Osteocyte (in vitro differentiated cells): ENCODE results near the gene TMEM208. TPM values are rescaled to one million over a fixed set of nuclear protein-coding genes. Genes with fewer than 3 reads are reported as not detected.

Experiments
- DNase-seq: peaks from one replicate; pipeline ENCODE4 v3.0.0; 2021; ENCODE audit warnings: mixed read lengths; ENCODE audit not compliant: unreplicated experiment; ENCODE audit errors: extremely low spot score
- H3K27ac Mint-ChIP-seq: one replicate; pipeline ENCODE4 v1.8.0; 2021; ENCODE audit warnings: mild to moderate bottlenecking, mixed read lengths; ENCODE audit not compliant: unreplicated experiment
- H3K27me3 Mint-ChIP-seq: one replicate; pipeline ENCODE4 v1.8.0; 2021; ENCODE audit warnings: mixed read lengths; ENCODE audit not compliant: unreplicated experiment
- H3K36me3 Mint-ChIP-seq: one replicate; pipeline ENCODE4 v1.8.0; 2021; ENCODE audit warnings: mixed read lengths; ENCODE audit not compliant: unreplicated experiment
- H3K4me1 Mint-ChIP-seq: one replicate; pipeline ENCODE4 v1.8.0; 2021; ENCODE audit warnings: mixed read lengths; ENCODE audit not compliant: unreplicated experiment
- H3K4me3 Mint-ChIP-seq: one replicate; pipeline ENCODE4 v1.8.0; 2021; ENCODE audit warnings: mild to moderate bottlenecking, moderate library complexity, mixed read lengths; ENCODE audit not compliant: unreplicated experiment
- H3K9me3 Mint-ChIP-seq: one replicate; pipeline ENCODE4 v1.8.0; 2021; ENCODE audit warnings: mixed read lengths; ENCODE audit not compliant: unreplicated experiment
- CTCF ChIP-seq: fragments of 200-600 bp; sonication (generic); IDR thresholded peaks from 2 replicates; pipeline ENCODE4 v1.5.0; 2021; ENCODE audit warnings: antibody characterized with exemption, mild to moderate bottlenecking, moderate library complexity
- total RNA-seq: library from RNA; stranded (reverse); gene quantifications from 2 replicates; pipeline ENCODE4 v1.2.1, GENCODE V29; 2021

The TMEM208 gene
- total RNA-seq, 1 donor from 2014 or later = 41.0 TPM

GRCh38 chr16:67245186-67245585 lies 18.3 kb downstream of the TMEM208 start:
- H3K4me1 Mint-ChIP-seq = peaks cover 69% of the 10 kb centered on the region
- H3K27ac Mint-ChIP-seq = peak overlapping the region; percentile 95
- no peaks in the 10 kb centered on the region for H3K36me3 Mint-ChIP-seq
- no peaks in the 10 kb centered on the region for H3K27me3 Mint-ChIP-seq
- no peaks in the 10 kb centered on the region for H3K9me3 Mint-ChIP-seq
- peak overlapping the region; percentile 85 for H3K4me3 Mint-ChIP-seq
- DNase-seq = no peak
- TF ChIP-seq CTCF = no peak

- DNase-seq = no peak
- peak overlapping the region; percentile 95 for H3K27ac Mint-ChIP-seq
- no peaks in the 10 kb centered on the region for H3K36me3 Mint-ChIP-seq
- peaks cover 65% of the 10 kb centered on the region for H3K4me1 Mint-ChIP-seq
- H3K9me3 Mint-ChIP-seq = no peaks in the 10 kb centered on the region
- peak overlapping the region; percentile 85 for H3K4me3 Mint-ChIP-seq
- no peaks in the 10 kb centered on the region for H3K27me3 Mint-ChIP-seq
- TF ChIP-seq CTCF = no peak
These were observed 18.7 kb downstream of the TMEM208 start for GRCh38 chr16:67245674-67246080.

- Mint-ChIP-seq H3K27ac (peak overlapping the region; percentile 95), H3K4me1 (peaks cover 60% of the 10 kb centered on the region), H3K27me3 (no peaks in the 10 kb centered on the region), H3K4me3 (peak overlapping the region; percentile 85), H3K9me3 (no peaks in the 10 kb centered on the region), H3K36me3 (no peaks in the 10 kb centered on the region)
- peak; percentile 56 for TF ChIP-seq CTCF
- peak; percentile 94 for DNase-seq
These were observed 19.3 kb downstream of the TMEM208 start for GRCh38 chr16:67246081-67246755.

- DNase-seq = no peak
- H3K36me3 Mint-ChIP-seq = no peaks in the 10 kb centered on the region
- no peaks in the 10 kb centered on the region for H3K9me3 Mint-ChIP-seq
- H3K27ac Mint-ChIP-seq = peak overlapping the region; percentile 95
- H3K27me3 Mint-ChIP-seq = no peaks in the 10 kb centered on the region
- no peak for TF ChIP-seq CTCF
- H3K4me1 Mint-ChIP-seq = peaks cover 55% of the 10 kb centered on the region
- H3K4me3 Mint-ChIP-seq = peak overlapping the region; percentile 85
These were observed 19.8 kb downstream of the TMEM208 start for GRCh38 chr16:67246756-67247191.

- DNase-seq = peak; percentile 99
- peak within 1 kb of the TSS; percentile 85 for H3K4me3 Mint-ChIP-seq
- peaks cover 50% of the 10 kb centered on the region for H3K4me1 Mint-ChIP-seq
- no peaks in the 10 kb centered on the region for H3K27me3 Mint-ChIP-seq
- H3K27ac Mint-ChIP-seq = peak within 1 kb of the TSS; percentile 95
- no peaks in the 10 kb centered on the region for H3K9me3 Mint-ChIP-seq
- H3K36me3 Mint-ChIP-seq = no peaks in the 10 kb centered on the region
- no peak for TF ChIP-seq CTCF
These were observed 20.5 kb downstream of the TMEM208 start, which contains the start of gene FHOD1 for GRCh38 chr16:67247192-67248072. TSS of gene FHOD1 (minus strand) at chr16:67247481. CDS start at chr16:67247410, 71 bp downstream.
